Transverse colon (tissue), 3 donors: Measurements from ENCODE around the gene PTPN4.

Experiments
- CTCF ChIP-seq, 5 experiments: fragments of 200-600 bp in 3 of 5; fragments of 450-650 bp in 2 of 5; sonication (generic) in 3 of 5; IDR thresholded peaks; 1 replicate in 2 of 5; 2 replicates in 3 of 5; pipeline ENCODE4 v1.5.1; 2016 to 2017; ENCODE audit warnings: antibody characterized with exemption in 5 of 5, inconsistent platforms in 3 of 5, mild to moderate bottlenecking in 2 of 5, moderate library complexity in 1 of 5
- EP300 ChIP-seq: sonication (generic); formaldehyde crosslinking; IDR thresholded peaks from one replicate; pipeline ENCODE4 v1.6.1; 2017; ENCODE audit warnings: antibody characterized with exemption, low read depth

GRCh38 chr2:119760956-119761275 lies 1.2 kb downstream of the PTPN4 start:
- TF ChIP-seq EP300 (no peak), CTCF (IDR thresholded peaks at IDR 0.05) (no peak)
